Ishikawa (cell line): ENCODE data around the gene TNNC1.

ENCODE experiments used
- CEBPB ChIP-seq: IDR thresholded peaks from 2 replicates; pipeline ENCODE4 v1.6.1; 2012
- EGR1 ChIP-seq: IDR thresholded peaks from 2 replicates; pipeline ENCODE4 v1.6.1; 2012
- RAD21 ChIP-seq: IDR thresholded peaks from 2 replicates; pipeline ENCODE4 v1.6.1; 2012; ENCODE audit warnings: low read depth
- YY1 ChIP-seq: IDR thresholded peaks from 2 replicates; pipeline ENCODE4 v1.6.1; 2012; ENCODE audit warnings: low read depth

DNA sequence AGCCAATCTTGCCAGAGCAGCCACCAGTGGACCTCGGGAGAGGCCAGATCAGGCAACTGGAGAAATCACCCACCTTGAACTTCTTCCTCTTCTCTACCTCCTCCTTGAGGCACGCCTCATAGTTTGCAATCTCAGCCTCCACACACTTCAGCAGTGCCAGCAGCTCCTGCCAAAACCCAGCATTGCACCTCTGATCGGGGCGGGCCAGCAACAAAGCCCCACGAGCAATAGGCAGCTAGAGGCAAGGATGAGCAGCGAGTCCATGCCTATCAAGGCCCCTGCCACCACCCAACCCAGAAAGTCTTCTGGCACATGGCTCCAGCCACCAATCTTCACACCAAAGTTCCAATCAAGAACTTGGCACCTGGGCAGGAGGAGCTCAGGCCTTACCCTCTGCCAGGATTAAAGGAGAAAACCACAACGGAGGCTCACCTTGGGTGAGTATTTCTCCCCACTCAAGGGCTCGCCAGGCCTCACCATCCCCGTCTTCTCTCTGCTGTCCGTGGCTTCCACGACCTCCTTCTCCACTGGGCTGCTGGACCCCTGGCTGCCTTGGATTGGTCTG, 51.1 kb downstream of the TNNC1 start:
- TF ChIP-seq RAD21, result no peak
- no peak for TF ChIP-seq CEBPB
- no peak for TF ChIP-seq EGR1
- no peak for TF ChIP-seq YY1
